HG02798 (cell line): ENCODE results near the gene ITPRIPL2.

Source experiments
- ATAC-seq: cut with Tn5 transposase; IDR thresholded peaks from one replicate; pipeline ENCODE4 v1.9.1; 2021; ENCODE audit warnings: mild to moderate bottlenecking; ENCODE audit not compliant: unreplicated experiment, poor library complexity

The ITPRIPL2 gene

DNA sequence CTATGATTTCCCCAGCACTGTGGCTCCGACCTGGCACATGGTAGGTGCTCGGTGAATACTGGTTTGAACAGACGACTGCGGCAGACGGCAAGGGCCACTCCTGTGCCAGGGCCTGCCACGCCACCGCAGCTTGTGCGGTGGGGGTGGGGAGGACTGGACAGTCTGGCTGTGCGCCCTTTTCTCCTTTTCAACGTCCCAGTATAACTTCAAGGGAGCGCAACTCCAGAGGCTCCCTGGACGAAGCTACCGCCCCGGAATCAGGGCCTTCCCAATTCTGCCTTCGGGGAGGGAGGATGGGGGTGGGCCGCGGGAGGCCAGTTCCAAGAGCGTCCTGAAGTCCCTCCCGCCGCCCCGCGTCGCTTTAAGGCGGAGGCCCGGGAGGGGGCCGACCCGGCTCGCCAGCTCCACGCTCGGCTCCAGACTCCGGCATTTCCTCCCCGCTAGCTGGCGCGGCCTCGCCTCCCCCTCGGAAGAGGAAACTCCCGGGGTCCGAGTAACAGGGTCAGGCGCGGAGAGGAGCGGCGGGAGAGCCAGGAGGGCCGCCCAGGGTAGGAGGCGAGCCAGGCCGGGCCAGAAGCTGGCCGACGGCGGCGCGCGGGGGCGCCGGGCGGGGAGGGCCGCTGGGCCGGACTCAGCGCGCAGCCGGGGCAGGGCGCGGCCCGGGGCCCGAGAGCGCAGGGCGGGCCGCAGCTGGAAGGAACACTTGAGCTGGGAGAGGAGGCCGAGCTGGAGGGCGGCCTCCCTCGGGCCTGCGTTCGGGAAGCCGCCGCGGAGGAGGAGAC, at the start of gene ITPRIPL2:
Gene ITPRIPL2 (plus strand): TSS at position 388 of the 782 bp plus-strand sequence. CDS start 498 bp downstream, outside the sequence.
- peak; percentile 48 for ATAC-seq

DNA sequence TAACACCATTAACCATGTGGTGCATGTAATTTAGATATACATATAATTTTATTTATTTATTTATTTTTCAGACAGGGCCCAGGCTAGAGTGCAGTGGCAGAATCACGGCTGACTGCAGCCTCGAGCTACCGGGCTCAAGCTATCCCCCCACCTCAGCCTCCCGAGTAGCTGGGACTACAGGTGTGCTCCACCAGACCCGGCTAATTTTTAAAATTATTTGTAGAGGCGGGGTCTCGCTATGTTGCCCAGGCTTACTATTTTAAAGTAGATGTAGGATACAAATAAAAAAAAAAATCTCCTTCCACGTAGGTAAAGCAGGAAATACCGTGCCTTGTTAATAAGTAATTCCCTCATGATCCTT, 46.8 kb upstream of the ITPRIPL2 start:
- ATAC-seq, result no peak

DNA sequence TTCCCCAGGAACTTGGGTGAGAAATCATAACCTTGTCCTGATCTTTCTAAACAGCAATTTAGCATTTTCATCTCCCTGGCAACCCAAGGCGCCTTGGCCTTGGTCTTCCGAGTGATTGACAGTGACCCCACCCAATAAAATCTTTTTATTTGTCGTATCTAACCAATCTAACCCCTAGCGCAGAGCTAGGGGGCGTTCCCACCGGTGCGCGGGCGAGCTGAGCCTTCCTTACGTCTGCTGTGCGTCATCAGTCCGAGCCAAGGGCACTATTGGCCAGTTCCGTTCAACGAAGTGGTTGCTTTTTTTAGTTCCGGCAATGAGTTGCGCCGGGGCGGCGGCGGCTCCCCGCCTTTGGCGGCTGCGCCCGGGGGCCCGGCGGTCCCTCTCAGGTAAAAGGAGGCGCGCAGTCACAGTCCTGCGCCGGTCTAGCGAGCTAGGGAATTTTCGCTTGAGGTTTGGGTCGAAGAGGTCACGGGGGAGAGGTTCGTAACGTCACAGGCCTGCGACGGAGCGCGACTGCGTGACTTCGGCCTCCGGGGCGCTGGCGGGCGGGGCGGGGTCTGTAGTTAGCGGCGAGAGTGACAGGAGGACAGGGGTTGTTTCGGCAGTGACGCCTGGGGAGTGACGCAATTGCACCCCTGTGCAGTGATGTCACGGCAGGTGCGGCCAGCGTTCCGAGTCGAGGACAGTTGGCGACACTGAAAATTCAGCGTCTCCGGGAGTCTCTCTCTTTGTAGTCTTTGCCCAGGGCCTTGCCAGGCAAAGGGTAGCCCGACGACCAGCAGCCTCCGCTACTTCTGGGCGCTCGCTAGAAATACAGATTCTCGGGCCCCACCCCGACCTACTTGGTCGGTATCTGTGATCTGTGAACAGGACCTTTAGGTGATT, 46.2 kb upstream of the ITPRIPL2 start, which contains the start of gene COQ7:
Gene COQ7 (plus strand): TSS at position 266 of the 888 bp plus-strand sequence. CDS start 51 bp downstream, at position 317.
- ATAC-seq, result peak; percentile 96

DNA sequence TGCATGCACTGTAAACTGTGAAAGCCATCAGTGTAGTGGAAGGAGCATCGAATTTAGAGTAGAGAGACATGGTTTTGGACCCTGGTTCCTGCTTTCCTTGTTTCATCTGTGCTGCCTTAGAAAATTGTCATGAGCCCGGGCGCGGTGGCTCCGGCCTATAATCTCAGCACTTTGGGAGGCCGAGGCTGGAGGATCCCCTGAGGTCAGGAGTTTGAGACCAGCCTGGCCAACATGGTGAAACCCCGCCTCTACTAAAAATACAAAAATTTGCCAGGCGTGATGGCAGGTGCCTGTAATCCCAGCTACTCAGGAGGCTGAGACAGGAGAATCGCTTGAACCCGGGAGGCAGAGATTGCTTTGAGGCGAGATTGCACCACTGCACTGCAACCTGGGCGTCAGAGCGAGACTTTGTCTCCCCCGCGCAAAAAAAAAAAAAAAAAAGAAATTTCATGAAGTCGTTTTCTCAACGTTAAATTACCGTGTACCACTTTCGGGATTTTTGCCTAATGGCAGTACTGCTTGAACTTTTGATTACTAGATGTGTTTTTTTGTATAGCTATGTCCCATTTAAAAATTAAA, 45.4 kb upstream of the ITPRIPL2 start:
- ATAC-seq, result no peak

DNA sequence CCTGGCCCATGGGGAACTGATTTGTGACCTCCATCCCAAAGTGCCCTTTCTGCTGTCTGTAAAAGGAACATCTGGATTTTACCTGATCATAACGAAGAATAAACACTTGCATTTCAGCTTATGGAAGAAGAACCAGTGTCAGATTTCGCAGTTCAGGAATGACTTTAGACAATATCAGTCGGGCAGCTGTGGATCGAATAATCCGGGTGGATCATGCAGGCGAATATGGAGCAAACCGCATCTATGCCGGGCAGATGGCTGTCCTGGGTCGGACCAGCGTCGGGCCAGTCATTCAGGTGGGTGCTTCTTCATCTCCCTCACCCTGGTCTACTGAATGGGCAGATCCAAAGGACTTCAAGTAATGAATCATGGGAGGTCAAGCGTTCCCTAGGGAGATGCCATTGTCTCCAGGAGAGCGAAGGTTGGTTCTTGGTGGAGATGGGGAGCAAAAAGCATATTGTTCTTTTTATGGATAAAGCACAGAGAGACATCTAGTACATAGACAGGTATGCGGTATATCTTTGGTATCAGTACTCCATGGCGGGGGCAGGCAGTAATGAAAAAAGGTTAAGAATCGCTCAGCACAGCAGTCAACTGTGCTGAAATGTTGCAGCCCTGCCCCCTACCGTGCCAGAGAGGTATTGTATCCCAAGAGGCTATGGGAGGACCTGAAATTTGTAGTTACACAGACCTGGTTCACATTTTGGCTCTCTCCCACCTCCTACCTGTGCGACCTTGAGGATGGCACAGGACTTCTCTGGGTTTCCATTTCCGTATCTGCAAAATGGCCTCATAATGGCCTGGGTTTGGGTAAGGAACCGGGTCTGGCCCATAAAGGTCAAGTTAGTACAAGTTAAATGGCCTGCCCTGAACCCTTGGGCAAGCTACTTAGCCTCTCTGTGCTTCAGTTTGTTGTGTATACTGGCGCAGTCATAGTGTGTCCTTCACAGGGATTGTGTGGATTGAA, 41.7 kb upstream of the ITPRIPL2 start:
- no peak for ATAC-seq

DNA sequence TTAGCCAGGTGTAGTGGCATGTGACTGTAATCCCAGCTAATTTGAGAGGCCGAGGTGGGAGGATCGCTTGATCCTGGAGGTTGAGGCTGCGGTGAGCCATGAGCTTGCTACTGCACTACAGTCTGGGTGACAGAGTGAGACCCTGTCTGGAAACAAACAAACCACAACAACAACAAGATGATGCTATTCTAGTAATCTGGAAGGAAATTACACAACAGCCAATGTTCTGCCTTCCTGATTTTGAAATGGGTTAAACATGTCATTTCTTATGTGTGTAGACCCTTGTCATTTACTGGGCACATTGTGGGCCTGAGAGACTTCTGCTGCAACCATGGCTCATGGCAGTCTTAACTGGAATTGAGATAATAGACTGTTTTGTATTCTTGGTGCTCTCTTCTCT, 40.4 kb upstream of the ITPRIPL2 start:
- no peak for ATAC-seq

DNA sequence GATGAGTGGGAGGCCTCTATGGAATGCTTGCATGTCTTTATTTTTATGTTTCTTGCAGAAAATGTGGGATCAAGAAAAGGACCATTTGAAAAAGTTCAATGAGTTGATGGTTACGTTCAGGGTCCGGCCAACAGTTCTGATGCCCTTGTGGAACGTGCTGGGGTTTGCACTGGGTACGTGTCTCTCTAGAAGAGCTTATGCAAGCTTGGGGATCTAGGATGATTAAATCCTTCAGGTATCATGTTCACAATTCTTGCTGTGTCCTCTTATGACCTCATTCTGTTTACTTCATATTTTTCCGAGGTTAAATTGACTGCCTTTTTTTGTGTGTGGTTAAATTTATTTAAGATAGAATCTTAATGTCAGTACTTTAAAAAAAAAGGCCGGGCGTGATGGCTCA, 39.9 kb upstream of the ITPRIPL2 start:
- no peak for ATAC-seq

DNA sequence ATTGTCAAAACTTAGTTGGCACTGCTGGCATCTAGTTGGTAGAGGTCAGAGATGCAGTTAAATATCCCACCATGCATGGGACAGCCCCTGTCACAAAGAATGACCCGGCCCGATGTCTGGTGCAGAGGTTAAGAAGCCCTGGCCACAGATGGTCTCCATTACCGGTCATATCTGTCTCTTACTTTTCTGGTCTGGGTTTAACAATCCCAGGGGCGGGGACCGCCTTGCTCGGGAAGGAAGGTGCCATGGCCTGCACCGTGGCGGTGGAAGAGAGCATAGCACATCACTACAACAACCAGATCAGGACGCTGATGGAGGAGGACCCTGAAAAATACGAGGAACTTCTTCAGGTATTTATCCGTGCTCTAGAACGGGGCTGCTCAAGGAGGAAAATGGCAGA, 38.3 kb upstream of the ITPRIPL2 start:
- ATAC-seq, result no peak

DNA sequence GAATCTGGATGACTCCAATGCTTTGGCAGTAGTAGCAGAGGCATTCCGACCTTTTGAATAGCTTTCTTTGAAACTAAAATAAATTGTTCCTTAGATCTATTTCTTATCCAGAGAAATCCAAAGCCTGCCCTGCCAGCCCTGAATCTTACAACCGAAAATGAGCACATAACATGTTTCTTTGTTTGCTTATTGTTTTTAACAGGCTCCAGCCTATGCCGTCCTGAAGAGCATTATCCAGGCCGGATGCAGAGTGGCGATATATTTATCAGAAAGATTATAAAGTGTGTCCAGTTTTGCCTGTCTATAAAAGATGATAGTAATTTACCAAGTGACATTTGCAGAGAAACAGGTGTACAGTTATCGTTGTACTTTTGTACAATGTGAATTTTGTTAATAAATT, 35.9 kb upstream of the ITPRIPL2 start:
- ATAC-seq, result no peak

DNA sequence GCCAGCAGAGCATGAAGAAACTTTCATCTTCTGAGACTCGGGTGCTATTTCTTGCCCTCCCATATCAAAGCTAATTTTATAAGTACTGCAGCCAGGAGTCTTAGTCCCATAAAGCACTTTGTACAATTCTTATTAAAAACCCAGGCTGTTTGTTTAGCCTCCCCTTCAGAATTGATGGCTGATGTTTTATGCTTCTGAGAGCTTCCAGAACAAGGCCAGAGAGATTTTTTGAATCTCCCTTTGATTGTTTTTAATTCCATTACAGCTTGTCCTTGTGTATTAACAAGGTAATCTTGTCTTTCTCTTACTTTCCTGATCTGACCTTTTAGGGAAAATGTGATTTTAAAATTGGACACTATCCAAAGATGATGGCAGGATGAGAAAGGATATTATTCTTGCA, 30.1 kb upstream of the ITPRIPL2 start:
- ATAC-seq, result no peak

DNA sequence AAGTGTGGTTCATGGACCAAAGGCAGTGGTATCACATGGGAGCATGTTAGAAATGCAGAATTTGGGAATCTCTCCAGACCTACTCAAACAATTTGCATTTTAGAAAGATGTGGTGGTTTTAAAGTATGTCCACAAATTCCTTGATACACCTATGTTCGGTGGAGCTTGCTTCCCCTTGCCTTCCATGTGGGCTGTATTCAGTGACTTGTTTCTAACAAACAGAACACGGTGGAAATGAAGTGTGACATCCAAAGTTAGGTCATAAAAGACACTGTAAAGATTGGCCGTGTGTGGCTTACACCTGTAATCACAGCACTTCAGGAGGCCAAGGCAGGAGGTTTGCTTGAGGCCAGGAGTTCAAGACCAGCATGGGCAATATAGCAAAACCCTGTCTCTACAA, 29.6 kb upstream of the ITPRIPL2 start:
- ATAC-seq, result no peak

DNA sequence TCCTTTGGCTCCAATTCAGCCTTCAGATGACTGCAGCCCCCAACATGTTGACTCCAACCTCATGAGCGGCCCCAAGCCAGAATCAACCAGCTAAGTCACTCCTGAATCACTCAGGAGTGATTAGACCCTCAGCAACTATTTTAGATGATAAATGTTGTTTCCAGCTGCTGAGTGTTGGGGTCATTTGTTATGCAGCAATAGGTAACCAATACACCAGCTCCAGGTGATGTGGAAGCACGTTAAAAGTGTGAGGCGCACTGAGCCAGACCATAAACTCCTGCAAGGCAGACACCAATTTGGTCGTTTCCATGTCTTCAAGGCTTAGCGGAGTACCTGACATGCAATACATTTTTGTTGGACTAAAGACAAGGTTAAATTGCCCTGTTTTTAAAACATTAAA, 28.9 kb upstream of the ITPRIPL2 start:
- ATAC-seq, result no peak

DNA sequence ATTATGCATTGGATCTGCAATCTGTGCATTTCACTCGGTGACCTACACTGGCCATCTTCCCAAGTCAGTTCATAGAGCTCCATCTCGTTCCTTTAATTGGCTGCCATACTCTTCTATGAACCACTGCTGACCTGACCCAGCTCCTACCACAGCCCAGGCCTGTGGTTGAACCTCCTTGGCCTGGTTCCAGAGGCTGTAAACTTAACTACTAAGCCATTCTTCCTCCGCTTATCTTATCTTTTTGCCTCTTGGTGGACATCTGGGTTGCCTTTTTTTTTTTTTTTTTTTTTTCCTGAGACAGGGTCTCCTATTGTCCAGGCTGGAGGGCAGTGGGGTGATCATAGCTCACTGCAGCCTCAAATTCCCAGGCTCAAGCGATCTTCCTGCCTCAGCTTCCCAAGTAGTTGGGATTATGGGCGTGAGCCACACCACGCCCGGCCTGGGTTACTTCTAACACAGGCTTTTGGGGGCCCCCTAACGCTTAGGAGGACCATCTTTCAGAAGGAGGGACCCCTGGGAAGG, 28.0 kb upstream of the ITPRIPL2 start:
- ATAC-seq, result no peak

DNA sequence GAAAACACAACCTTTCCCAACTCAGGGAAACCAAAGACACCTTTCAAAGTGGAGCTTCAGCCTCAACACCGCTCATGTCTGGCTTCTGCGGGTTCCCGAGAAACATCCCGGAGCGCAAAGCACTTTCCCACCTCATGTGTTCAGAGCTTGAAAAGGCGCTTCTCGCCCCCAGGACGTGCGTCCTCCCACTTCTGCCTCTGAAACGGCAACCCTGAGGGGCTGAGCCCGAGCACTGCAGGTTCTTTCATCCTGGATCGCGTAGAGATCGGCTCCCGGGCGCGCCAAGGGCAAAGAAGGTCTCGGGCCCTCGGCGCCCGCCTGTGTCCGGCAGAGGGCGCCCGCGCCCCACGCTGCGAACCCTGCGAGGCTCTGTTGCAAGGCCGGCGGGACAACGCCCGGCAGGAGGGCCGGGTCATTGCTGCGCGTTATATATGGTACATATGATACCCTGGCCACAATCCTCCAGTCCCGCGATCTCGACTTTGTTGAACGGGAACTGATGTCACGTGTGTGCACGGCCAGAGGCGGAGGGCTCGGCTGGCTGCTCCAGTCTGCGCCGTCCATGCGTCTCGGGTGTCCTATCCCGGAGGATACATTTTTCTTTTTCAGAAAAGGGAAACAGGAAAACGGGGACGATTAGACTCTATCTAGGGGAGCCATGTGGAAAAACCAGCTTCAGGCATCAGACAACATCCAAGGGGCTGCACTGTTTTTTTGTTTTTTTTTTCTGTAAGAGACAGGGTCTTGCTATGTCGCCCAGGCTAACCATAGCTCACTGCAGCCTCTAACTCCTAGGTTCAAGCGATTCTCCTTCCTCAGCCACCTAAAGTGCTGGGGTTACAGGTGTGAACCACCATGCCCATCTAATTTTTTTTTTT, 27.2 kb upstream of the ITPRIPL2 start:
- peak; percentile 92 for ATAC-seq

DNA sequence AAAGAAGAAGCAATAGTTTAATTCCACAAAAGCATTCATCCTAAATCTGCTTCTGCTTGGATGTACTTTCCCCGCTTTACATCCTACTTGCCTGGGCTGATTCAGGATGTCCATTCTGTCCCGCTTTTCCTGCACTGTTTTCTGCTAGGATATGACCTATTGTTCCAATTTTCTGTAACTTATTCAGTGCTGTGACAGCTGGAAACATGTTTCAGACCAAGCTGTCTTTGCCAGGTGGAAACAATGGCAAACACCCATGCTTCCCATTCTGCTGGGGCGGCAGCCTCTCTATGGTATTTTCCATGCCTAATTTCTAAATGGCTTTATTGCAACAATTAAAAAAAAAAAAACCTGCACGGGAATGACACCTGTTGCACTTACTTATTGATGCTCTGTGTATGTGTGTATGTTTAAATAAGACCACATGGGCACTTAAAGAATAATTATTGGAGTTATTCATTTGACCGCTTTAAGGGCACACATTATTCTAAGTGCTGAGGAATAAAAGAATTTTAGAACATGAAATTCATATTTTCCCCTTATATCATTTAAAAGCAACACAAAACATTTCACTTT, 25.3 kb upstream of the ITPRIPL2 start:
- no peak for ATAC-seq

DNA sequence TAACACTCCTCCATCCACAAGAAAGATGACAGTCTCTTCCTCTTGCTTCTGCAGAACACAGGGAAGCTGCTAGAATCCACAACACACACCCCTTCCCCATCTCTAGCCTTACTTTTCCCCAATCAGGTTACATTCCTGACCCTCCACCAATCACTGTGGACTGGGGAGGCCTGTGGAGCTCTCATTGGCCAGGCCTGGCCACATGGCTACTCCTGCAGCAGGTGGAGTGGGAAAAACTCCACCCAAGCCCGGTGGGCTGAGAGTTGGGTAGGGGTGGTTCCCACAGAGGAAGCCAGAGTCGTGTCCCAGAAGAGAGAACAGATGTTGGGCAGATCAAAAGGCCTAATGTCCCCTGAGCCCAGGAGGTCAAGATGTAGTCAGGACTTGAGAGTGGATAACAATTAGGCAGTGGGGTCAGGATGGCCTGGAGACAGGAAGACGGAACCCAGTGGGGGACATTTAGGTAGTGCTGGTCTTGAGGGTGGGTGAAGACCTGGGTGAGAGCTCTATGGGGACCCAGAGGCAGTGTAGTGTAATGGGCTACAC, 24.3 kb upstream of the ITPRIPL2 start:
- ATAC-seq, result no peak

DNA sequence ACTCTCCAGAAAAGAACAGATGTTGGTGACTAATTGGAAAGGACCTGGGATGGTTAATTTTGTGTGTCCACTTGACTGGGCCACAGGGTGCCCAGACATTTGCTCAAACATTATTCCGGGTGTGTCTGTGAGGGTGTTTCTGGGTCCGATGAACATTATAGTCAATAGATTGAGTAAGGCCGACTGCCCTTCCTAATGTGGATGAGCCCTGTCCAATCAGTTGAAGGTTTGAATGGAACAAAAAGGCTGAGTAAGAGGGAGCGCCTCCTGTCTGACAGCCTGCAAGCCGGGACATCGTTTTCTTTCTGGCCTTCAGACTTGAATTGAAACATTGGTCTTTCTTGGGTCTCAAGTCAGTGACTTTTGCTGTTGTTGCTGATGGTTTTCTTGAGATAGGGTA, 22.8 kb upstream of the ITPRIPL2 start:
- no peak for ATAC-seq
